Measurements from ENCODE around the gene CLCN6.

The CLCN6 gene

GRCh38 chr1:11858968-11859871 is 53.2 kb downstream of the CLCN6 start:
- Histone ChIP-seq H3K36me3 (replicated peaks; ENCODE audit: low read depth, low read length) (no peaks in the 10 kb centered on the region), H3K79me2 (ENCODE audit: low read length) (no peaks in the 10 kb centered on the region), H2AFZ (ENCODE audit: low read depth, low read length) (no peak overlapping the region), H3K4me1 (ENCODE audit: low read length) (peaks cover 8% of the 10 kb centered on the region; the same call in 1 of the 2 replicates), H3K9me3 (ENCODE audit: insufficient read depth, low read length) (no peaks in the 10 kb centered on the region), H3K27me3 (ENCODE audit: low read depth, low read length) (no peaks in the 10 kb centered on the region), H3K9ac (ENCODE audit: low read length) (no peak overlapping the region), H3K4me3 (ENCODE audit: low read length) (no peak overlapping the region), H3K4me2 (ENCODE audit: low read length) (no peak overlapping the region), H4K20me1 (ENCODE audit: insufficient read depth, low read length) (no peaks in the 10 kb centered on the region; the same call in 1 of the 2 replicates), H3K27ac (ENCODE audit: low read length) (no peak overlapping the region)
- TF ChIP-seq EZH2phosphoT487 (IDR thresholded peaks at IDR 0.05; ENCODE audit: low read depth) (no peak), CTCF (IDR thresholded peaks at IDR 0.05; ENCODE audit: low read depth, low read length) (no peak)

GRCh38 chr1:11860083-11860482 is 54.1 kb downstream of the CLCN6 start:
- Histone ChIP-seq H3K27me3 (ENCODE audit: low read depth, low read length) (no peaks in the 10 kb centered on the region), H3K4me2 (ENCODE audit: low read length) (no peak overlapping the region), H4K20me1 (ENCODE audit: insufficient read depth, low read length) (no peaks in the 10 kb centered on the region; the same call in 1 of the 2 replicates), H3K4me3 (ENCODE audit: low read length) (no peak overlapping the region), H3K36me3 (replicated peaks; ENCODE audit: low read depth, low read length) (no peaks in the 10 kb centered on the region), H2AFZ (ENCODE audit: low read depth, low read length) (no peak overlapping the region), H3K27ac (ENCODE audit: low read length) (no peak overlapping the region), H3K9ac (ENCODE audit: low read length) (no peak overlapping the region), H3K9me3 (ENCODE audit: insufficient read depth, low read length) (no peaks in the 10 kb centered on the region), H3K4me1 (ENCODE audit: low read length) (peaks cover 8% of the 10 kb centered on the region; the same call in 1 of the 2 replicates), H3K79me2 (ENCODE audit: low read length) (no peaks in the 10 kb centered on the region)
- no peak for TF ChIP-seq CTCF (IDR thresholded peaks at IDR 0.05; ENCODE audit: low read depth, low read length)
- no peak for TF ChIP-seq EZH2phosphoT487 (IDR thresholded peaks at IDR 0.05; ENCODE audit: low read depth)

- no peaks in the 10 kb centered on the region for H3K27me3 ChIP-seq (ENCODE audit: low read depth, low read length)
- H4K20me1 ChIP-seq (ENCODE audit: insufficient read depth, low read length), result no peaks in the 10 kb centered on the region; the same call in 1 of the 2 replicates
- H3K9me3 ChIP-seq (ENCODE audit: insufficient read depth, low read length), result no peaks in the 10 kb centered on the region
- H3K27ac ChIP-seq (ENCODE audit: low read length), result no peak overlapping the region
- no peaks in the 10 kb centered on the region for H3K79me2 ChIP-seq (ENCODE audit: low read length)
- no peaks in the 10 kb centered on the region for H3K36me3 ChIP-seq (replicated peaks; ENCODE audit: low read depth, low read length)
- H2AFZ ChIP-seq (ENCODE audit: low read depth, low read length), result no peak overlapping the region
- no peak overlapping the region for H3K4me3 ChIP-seq (ENCODE audit: low read length)
- H3K4me1 ChIP-seq (ENCODE audit: low read length), result peaks cover 8% of the 10 kb centered on the region; the same call in 1 of the 2 replicates
- no peak overlapping the region for H3K9ac ChIP-seq (ENCODE audit: low read length)
- no peak for TF ChIP-seq EZH2phosphoT487 (IDR thresholded peaks at IDR 0.05; ENCODE audit: low read depth)
- no peak for TF ChIP-seq CTCF (IDR thresholded peaks at IDR 0.05; ENCODE audit: low read depth, low read length)
- no peak overlapping the region for H3K4me2 ChIP-seq (ENCODE audit: low read length)
Observed at GRCh38 chr1:11860587-11860986, 54.6 kb downstream of the CLCN6 start.

GRCh38 chr1:11862890-11863289 is 56.9 kb downstream of the CLCN6 start:
- no peak overlapping the region for H2AFZ ChIP-seq (ENCODE audit: low read depth, low read length)
- TF ChIP-seq EZH2phosphoT487 (IDR thresholded peaks at IDR 0.05; ENCODE audit: low read depth) (no peak), CTCF (IDR thresholded peaks at IDR 0.05; ENCODE audit: low read depth, low read length) (no peak)
- no peak overlapping the region for H3K9ac ChIP-seq (ENCODE audit: low read length)
- H3K4me2 ChIP-seq (ENCODE audit: low read length), result no peak overlapping the region
- no peaks in the 10 kb centered on the region for H3K36me3 ChIP-seq (replicated peaks; ENCODE audit: low read depth, low read length)
- no peak overlapping the region for H3K27ac ChIP-seq (ENCODE audit: low read length)
- H3K4me3 ChIP-seq (ENCODE audit: low read length), result no peak overlapping the region
- no peaks in the 10 kb centered on the region; the same call in 1 of the 2 replicates for H4K20me1 ChIP-seq (ENCODE audit: insufficient read depth, low read length)
- H3K4me1 ChIP-seq (ENCODE audit: low read length), result no peaks in the 10 kb centered on the region
- no peaks in the 10 kb centered on the region for H3K9me3 ChIP-seq (ENCODE audit: insufficient read depth, low read length)
- H3K79me2 ChIP-seq (ENCODE audit: low read length), result no peaks in the 10 kb centered on the region
- H3K27me3 ChIP-seq (ENCODE audit: low read depth, low read length), result no peaks in the 10 kb centered on the region
